ENCODE data around the gene CBX7. TPM values are rescaled to one million over a fixed set of nuclear protein-coding genes. Genes with fewer than 3 reads are reported as not detected.

CBX7 gene
- total and polyA plus RNA-seq, 2 experiments from 2014 or later, result 2.6 to 11.5 TPM

GRCh38 chr22:39173787-39174497 is 21.5 kb upstream of the CBX7 start:
- no peak for TF ChIP-seq ZNF114 (CRISPR knock-in tag; IDR thresholded peaks at IDR 0.05)
- TF ChIP-seq ZNF331 (CRISPR knock-in tag; IDR thresholded peaks at IDR 0.05; ENCODE audit: low read depth), result no peak
- TF ChIP-seq POLR2AphosphoS5 (IDR thresholded peaks at IDR 0.05; ENCODE audit: low read depth), result no peak
- TF ChIP-seq NANOG (IDR thresholded peaks at IDR 0.05; ENCODE audit: borderline replicate concordance), result no peak
- TF ChIP-seq, protein P1, sequence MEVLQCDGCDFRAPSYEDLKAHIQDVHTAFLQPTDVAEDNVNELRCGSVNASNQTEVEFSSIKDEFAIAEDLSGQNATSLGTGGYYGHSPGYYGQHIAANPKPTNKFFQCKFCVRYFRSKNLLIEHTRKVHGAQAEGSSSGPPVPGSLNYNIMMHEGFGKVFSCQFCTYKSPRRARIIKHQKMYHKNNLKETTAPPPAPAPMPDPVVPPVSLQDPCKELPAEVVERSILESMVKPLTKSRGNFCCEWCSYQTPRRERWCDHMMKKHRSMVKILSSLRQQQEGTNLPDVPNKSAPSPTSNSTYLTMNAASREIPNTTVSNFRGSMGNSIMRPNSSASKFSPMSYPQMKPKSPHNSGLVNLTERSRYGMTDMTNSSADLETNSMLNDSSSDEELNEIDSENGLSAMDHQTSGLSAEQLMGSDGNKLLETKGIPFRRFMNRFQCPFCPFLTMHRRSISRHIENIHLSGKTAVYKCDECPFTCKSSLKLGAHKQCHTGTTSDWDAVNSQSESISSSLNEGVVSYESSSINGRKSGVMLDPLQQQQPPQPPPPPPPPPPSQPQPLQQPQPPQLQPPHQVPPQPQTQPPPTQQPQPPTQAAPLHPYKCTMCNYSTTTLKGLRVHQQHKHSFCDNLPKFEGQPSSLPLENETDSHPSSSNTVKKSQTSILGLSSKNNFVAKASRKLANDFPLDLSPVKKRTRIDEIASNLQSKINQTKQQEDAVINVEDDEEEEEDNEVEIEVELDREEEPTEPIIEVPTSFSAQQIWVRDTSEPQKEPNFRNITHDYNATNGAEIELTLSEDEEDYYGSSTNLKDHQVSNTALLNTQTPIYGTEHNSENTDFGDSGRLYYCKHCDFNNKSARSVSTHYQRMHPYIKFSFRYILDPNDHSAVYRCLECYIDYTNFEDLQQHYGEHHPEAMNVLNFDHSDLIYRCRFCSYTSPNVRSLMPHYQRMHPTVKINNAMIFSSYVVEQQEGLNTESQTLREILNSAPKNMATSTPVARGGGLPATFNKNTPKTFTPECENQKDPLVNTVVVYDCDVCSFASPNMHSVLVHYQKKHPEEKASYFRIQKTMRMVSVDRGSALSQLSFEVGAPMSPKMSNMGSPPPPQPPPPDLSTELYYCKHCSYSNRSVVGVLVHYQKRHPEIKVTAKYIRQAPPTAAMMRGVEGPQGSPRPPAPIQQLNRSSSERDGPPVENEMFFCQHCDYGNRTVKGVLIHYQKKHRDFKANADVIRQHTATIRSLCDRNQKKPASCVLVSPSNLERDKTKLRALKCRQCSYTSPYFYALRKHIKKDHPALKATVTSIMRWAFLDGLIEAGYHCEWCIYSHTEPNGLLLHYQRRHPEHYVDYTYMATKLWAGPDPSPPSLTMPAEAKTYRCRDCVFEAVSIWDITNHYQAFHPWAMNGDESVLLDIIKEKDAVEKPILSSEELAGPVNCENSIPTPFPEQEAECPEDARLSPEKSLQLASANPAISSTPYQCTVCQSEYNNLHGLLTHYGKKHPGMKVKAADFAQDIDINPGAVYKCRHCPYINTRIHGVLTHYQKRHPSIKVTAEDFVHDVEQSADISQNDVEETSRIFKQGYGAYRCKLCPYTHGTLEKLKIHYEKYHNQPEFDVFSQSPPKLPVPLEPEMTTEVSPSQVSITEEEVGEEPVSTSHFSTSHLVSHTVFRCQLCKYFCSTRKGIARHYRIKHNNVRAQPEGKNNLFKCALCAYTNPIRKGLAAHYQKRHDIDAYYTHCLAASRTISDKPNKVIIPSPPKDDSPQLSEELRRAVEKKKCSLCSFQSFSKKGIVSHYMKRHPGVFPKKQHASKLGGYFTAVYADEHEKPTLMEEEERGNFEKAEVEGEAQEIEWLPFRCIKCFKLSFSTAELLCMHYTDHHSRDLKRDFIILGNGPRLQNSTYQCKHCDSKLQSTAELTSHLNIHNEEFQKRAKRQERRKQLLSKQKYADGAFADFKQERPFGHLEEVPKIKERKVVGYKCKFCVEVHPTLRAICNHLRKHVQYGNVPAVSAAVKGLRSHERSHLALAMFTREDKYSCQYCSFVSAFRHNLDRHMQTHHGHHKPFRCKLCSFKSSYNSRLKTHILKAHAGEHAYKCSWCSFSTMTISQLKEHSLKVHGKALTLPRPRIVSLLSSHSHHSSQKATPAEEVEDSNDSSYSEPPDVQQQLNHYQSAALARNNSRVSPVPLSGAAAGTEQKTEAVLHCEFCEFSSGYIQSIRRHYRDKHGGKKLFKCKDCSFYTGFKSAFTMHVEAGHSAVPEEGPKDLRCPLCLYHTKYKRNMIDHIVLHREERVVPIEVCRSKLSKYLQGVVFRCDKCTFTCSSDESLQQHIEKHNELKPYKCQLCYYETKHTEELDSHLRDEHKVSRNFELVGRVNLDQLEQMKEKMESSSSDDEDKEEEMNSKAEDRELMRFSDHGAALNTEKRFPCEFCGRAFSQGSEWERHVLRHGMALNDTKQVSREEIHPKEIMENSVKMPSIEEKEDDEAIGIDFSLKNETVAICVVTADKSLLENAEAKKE (CRISPR knock-in tag; IDR thresholded peaks at IDR 0.05), result no peak
- Histone ChIP-seq H3K27ac (ENCODE audit: low read depth) (peak overlapping the region; percentile 99), H3K9me2 (ENCODE audit: insufficient read depth) (no peaks in the 10 kb centered on the region), H3K4me1 (ENCODE audit: insufficient read depth) (peaks cover 44% of the 10 kb centered on the region), H3K36me3 (ENCODE audit: insufficient read depth) (no peaks in the 10 kb centered on the region), H3F3A (replicated peaks; ENCODE audit: low read depth) (peaks cover 11% of the 10 kb centered on the region; the same call in 1 of the 2 replicates), H3K4me2 (peak overlapping the region; percentile 50), H3K4me3 (no peak overlapping the region; the same call in 1 of the 2 replicates), H2AFZ (no peak overlapping the region), H3K79me2 (replicated peaks; ENCODE audit: insufficient read depth) (no peaks in the 10 kb centered on the region), H3K27me3 (ENCODE audit: insufficient read depth) (no peaks in the 10 kb centered on the region), H4K20me1 (replicated peaks; ENCODE audit: insufficient read depth) (no peaks in the 10 kb centered on the region)
- Mint-ChIP-seq H3K4me1 (peaks cover 80% of the 10 kb centered on the region), H3K27me3 (ENCODE audit: insufficient read depth, low read depth, poor library complexity) (peaks cover 33% of the 10 kb centered on the region), H3K4me3 (no peak overlapping the region; the same call in 2 of the 3 replicates), H3K36me3 (ENCODE audit: low read depth) (no peaks in the 10 kb centered on the region), H3K27ac (peak overlapping the region; percentile 95), H3K9me3 (no peaks in the 10 kb centered on the region)
- ATAC-seq (no peak), DNase-seq (ENCODE audit: low spot score) (no peak)

All from GM23338 (cell line).